Measurements from ENCODE around the gene SMG5.

DNA sequence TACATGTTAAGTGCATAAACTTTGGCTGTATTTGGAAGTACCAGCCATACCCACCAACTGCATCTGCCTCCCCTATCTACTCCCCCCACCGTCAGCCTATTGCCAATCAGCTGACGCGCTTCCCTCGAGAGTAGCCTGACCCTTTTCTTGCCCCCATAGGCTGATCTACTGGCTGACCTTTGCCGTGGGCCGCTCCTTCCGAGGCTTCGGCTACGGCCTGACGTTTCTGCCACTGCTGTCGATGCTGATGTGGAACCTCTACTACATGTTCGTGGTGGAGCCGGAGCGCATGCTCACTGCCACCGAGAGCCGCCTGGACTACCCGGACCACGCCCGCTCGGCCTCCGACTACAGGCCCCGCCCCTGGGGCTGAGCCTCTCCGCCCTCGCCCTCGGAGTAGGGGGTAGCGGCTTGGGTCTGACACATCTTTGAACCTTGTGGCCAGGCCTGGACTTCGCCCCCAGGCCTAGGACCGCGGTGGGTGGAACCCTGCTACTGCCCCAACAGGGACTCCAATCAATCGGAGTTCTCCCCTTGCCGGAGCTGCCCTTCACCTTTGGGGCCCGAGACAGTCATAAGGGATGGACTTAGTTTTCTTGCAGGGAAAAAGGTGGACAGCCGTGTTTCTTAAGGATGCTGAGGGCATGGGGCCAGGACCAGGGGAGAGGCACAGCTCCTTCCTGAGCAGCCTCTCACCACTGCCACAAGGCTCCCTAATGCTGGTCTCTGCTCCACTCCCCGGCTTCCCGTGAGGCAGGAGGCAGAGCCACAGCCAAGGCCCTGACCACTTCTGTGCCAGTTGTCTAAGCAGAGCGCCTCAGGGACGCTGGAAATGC, 8.8 kb upstream of the SMG5 start:
- TF ChIP-seq, protein P1, sequence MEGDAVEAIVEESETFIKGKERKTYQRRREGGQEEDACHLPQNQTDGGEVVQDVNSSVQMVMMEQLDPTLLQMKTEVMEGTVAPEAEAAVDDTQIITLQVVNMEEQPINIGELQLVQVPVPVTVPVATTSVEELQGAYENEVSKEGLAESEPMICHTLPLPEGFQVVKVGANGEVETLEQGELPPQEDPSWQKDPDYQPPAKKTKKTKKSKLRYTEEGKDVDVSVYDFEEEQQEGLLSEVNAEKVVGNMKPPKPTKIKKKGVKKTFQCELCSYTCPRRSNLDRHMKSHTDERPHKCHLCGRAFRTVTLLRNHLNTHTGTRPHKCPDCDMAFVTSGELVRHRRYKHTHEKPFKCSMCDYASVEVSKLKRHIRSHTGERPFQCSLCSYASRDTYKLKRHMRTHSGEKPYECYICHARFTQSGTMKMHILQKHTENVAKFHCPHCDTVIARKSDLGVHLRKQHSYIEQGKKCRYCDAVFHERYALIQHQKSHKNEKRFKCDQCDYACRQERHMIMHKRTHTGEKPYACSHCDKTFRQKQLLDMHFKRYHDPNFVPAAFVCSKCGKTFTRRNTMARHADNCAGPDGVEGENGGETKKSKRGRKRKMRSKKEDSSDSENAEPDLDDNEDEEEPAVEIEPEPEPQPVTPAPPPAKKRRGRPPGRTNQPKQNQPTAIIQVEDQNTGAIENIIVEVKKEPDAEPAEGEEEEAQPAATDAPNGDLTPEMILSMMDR (IDR thresholded peaks at IDR 0.05): no peak
- TF ChIP-seq POLR2A (IDR thresholded peaks at IDR 0.05): no peak

Measured in lower leg skin (tissue), 3 donors.